Skeletal muscle satellite cell (primary cell): ENCODE results near the gene PPAT.
"Not testable (repeated sequence)": the region's sequence is repeated elsewhere in the genome, so short reads cannot be mapped to it uniquely, and the experiment has no call there.

Experiments
- H3K27me3 ChIP-seq: 2 replicates; pipeline ENCODE4 v1.7.0; 2013; ENCODE audit warnings: low read length; ENCODE audit not compliant: control insufficient read depth, insufficient read depth
- H3K36me3 ChIP-seq: 2 replicates; pipeline ENCODE4 v1.7.0; 2013; ENCODE audit warnings: mild to moderate bottlenecking, control low read depth, low read length; ENCODE audit not compliant: insufficient read depth
- H3K4me1 ChIP-seq: 2 replicates; pipeline ENCODE4 v1.7.0; 2013; ENCODE audit warnings: low read length; ENCODE audit not compliant: control insufficient read depth, insufficient read depth
- H3K4me2 ChIP-seq: 2 replicates; pipeline ENCODE4 v1.7.0; 2013; ENCODE audit warnings: mild to moderate bottlenecking, low read length
- H3K4me3 ChIP-seq: 2 replicates; pipeline ENCODE4 v1.7.0; 2013; ENCODE audit warnings: low read length
- H3K9ac ChIP-seq: 2 replicates; pipeline ENCODE4 v1.7.0; 2013; ENCODE audit warnings: mild to moderate bottlenecking, low read depth, low read length, moderate library complexity
- H3K9me3 ChIP-seq: replicated peaks from 2 replicates; pipeline ENCODE4 v1.7.0; 2013; ENCODE audit warnings: mild to moderate bottlenecking, control low read depth, low read length

The PPAT gene

GRCh38 chr4:56374956-56375355 lies 60.5 kb downstream of the PPAT start:
- H3K27me3 ChIP-seq, result no peaks in the 10 kb centered on the region
- H3K4me2 ChIP-seq, result no peak overlapping the region
- H3K9me3 ChIP-seq, result no peaks in the 10 kb centered on the region
- H3K9ac ChIP-seq, result no peak overlapping the region
- no peaks in the 10 kb centered on the region for H3K4me1 ChIP-seq
- H3K36me3 ChIP-seq, result no peaks in the 10 kb centered on the region
- no peak overlapping the region for H3K4me3 ChIP-seq

- no peaks in the 10 kb centered on the region for H3K9me3 ChIP-seq
These were observed 62.6 kb downstream of the PPAT start for GRCh38 chr4:56372774-56373173.

GRCh38 chr4:56371426-56372220 lies 63.8 kb downstream of the PPAT start:
- Histone ChIP-seq H3K9me3 (no peaks in the 10 kb centered on the region), H3K36me3 (no peaks in the 10 kb centered on the region), H3K4me1 (no peaks in the 10 kb centered on the region), H3K27me3 (no peaks in the 10 kb centered on the region), H3K4me3 (no peak overlapping the region), H3K4me2 (no peak overlapping the region), H3K9ac (no peak overlapping the region)

More at GRCh38 chr4:56372774-56373173, 62.6 kb downstream of the PPAT start:
- H3K4me1 ChIP-seq, result no peaks in the 10 kb centered on the region
- no peaks in the 10 kb centered on the region for H3K27me3 ChIP-seq
- H3K36me3 ChIP-seq, result no peaks in the 10 kb centered on the region
- H3K4me3 ChIP-seq, result no peak overlapping the region
- no peak overlapping the region for H3K9ac ChIP-seq
- H3K4me2 ChIP-seq, result no peak overlapping the region

DNA sequence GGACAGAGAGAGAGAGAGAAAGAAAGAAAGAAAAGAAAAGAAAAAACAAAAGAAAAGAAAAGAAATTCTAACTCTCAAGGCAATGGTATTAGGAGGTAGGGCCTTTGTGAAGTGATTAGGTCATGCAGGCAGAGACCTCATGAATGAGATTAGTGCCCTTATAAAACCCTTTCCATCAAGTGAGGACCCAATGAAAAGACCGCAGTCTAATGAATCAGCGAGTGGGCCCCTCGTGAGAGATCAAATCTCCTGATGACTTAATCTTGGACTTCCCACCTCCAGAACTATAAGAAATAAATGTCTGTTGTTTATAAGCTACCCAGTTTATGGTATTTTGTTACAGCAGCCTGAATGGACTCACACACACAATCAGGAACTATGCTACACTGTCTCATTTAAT lies 65.0 kb downstream of the PPAT start:
- Histone ChIP-seq H3K4me2 (no peak overlapping the region), H3K4me3 (no peak overlapping the region), H3K9ac (no peak overlapping the region)

GRCh38 chr4:56362981-56363380 lies 72.4 kb downstream of the PPAT start:
- not testable (repeated sequence) for H3K36me3 ChIP-seq, H3K27me3 ChIP-seq, H3K4me1 ChIP-seq, H3K4me2 ChIP-seq, H3K9me3 ChIP-seq, H3K4me3 ChIP-seq, H3K9ac ChIP-seq

More for the DNA sequence above, 65.0 kb downstream of the PPAT start:
- Histone ChIP-seq H3K36me3 (no peaks in the 10 kb centered on the region), H3K4me1 (no peaks in the 10 kb centered on the region), H3K9me3 (no peaks in the 10 kb centered on the region), H3K27me3 (no peaks in the 10 kb centered on the region)

GRCh38 chr4:56360071-56360470 lies 75.3 kb downstream of the PPAT start:
- Histone ChIP-seq H3K4me3 (no peak overlapping the region), H3K36me3 (peaks cover 2% of the 10 kb centered on the region), H3K9me3 (no peaks in the 10 kb centered on the region), H3K27me3 (no peaks in the 10 kb centered on the region), H3K4me2 (no peak overlapping the region), H3K9ac (no peak overlapping the region), H3K4me1 (no peaks in the 10 kb centered on the region)

DNA sequence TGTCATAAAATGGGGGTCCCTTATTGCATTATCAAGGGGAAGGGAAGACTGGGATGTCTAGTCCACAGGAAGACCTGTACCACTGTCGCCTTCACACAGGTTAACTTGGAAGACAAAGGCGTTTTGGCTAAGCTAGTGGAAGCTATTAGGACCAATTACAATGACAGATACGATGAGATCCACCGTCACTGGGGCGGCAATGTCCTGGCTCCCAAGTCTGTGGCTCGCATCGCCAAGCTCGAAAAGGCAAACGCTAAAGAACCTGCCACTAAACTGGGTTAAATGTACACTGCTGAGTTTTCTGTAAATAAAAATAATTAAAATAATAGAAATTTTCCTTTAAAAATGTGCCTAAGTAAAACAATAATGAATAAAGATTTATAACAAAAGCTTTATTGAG lies 78.8 kb downstream of the PPAT start:
- Histone ChIP-seq H3K9ac (no peak overlapping the region), H3K4me2 (no peak overlapping the region), H3K27me3 (no peaks in the 10 kb centered on the region), H3K9me3 (no peaks in the 10 kb centered on the region), H3K4me3 (no peak overlapping the region), H3K36me3 (peaks cover 3% of the 10 kb centered on the region), H3K4me1 (no peaks in the 10 kb centered on the region)

GRCh38 chr4:56348576-56348975 lies 86.8 kb downstream of the PPAT start:
- no peaks in the 10 kb centered on the region for H3K27me3 ChIP-seq
- no peak overlapping the region for H3K9ac ChIP-seq
- no peaks in the 10 kb centered on the region for H3K4me1 ChIP-seq
- H3K36me3 ChIP-seq, result peaks cover 8% of the 10 kb centered on the region
- H3K4me3 ChIP-seq, result no peak overlapping the region
- H3K9me3 ChIP-seq, result no peaks in the 10 kb centered on the region
- H3K4me2 ChIP-seq, result no peak overlapping the region

DNA sequence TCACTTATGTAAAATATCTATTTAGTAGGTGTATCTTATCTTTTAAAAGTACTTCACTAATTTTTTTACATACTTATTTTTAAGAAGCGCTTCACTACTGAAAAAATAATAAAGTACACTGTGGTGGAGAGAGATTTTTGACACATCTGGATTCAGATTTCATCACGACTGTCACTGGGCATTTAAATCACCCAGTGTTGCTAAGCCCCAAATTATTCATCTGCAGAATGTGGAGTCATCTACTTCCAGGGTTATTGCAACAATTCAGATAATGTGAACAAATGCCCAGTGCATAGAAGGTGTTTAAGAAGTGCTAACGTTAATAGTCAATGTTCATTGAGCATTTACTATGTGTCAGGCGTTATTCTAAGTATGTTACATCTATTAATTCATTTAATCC lies 90.0 kb downstream of the PPAT start:
- peaks cover 8% of the 10 kb centered on the region for H3K36me3 ChIP-seq
- H3K4me3 ChIP-seq, result no peak overlapping the region
- H3K9ac ChIP-seq, result no peak overlapping the region
- H3K4me2 ChIP-seq, result no peak overlapping the region
- no peaks in the 10 kb centered on the region for H3K27me3 ChIP-seq
- no peaks in the 10 kb centered on the region for H3K9me3 ChIP-seq
- H3K4me1 ChIP-seq, result no peaks in the 10 kb centered on the region
